Measurements from ENCODE around the gene MPEG1. TPM values are rescaled to one million over a fixed set of nuclear protein-coding genes. Genes with fewer than 3 reads are reported as not detected.

The MPEG1 gene
- total and polyA plus RNA-seq, 9 of the 15 experiments (the other 6 are each of a cell fraction or from before 2014, with no cell fraction given): 0.07 TPM; not detected in 8

DNA sequence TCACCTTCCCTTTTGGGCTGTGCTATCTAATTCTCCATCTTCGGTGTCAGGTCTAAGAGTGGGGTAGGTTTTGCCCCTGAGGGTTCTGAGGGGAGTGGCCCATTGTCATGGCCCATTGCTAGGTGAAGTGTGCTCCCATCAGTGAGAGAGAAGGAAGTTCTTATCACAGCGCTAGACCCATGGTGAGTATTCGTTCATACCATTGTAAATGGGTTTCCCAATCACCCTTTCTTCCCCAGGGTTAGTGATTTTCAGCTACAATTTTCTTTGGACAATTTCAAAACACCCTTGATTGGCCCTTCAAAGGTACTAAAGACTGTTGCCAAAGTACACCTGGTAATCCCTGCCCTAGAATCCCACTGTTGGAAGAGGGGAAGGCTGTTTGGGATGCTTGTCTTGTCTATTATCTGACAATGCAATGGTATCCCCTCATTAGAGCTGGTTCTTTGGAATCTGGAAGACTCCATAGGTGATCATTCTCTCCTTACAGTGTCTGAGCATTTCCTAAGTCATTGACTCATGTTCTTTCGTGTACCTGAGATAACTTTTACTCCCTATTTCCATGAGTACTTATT is 20.2 kb downstream of the MPEG1 start:
- BruUV-seq (replicated peaks): no TSS peak
- intact Hi-C loops (cut with micrococcal nuclease) (no loop called here), in situ Hi-C loops (cut with MboI) (loop anchor here (25.0 kb wide), 1 partner anchor 495 kb away; no protein-coding TSS in a partner anchor)
- Histone ChIP-seq H3K9me3 (replicated peaks; ENCODE audit: control insufficient read depth, insufficient read depth, low read depth, low read length) (no peaks in the 10 kb centered on the region), H3K9me1 (ENCODE audit: control insufficient read depth, insufficient read depth, low read length) (no peaks in the 10 kb centered on the region), H3K79me2 (ENCODE audit: control insufficient read depth, insufficient read depth, low read length) (no peaks in the 10 kb centered on the region), H3K4me1 (replicated peaks in 1 of 2; ENCODE audit: control insufficient read depth in 2 of 2, insufficient read depth in 2 of 2, low read length in 2 of 2) (no peaks in the 10 kb centered on the region), H3K4me2 (ENCODE audit: insufficient read depth, low read length) (no peak overlapping the region), H3K36me3 (ENCODE audit: control insufficient read depth, insufficient read depth, low read length) (no peaks in the 10 kb centered on the region), H3K27me3 (ENCODE audit: control insufficient read depth in 2 of 2, insufficient read depth in 2 of 2, low read length in 2 of 2) (peaks cover 4 to 38% of the 10 kb centered on the region in 2 experiments; a peak in 4 of 5 replicates), H3K4me3 (no peak overlapping the region), H4K20me1 (replicated peaks; ENCODE audit: control insufficient read depth, insufficient read depth, low read length) (no peaks in the 10 kb centered on the region), H2AFZ (ENCODE audit: low read depth, low read length) (no peak overlapping the region), H3K27ac (ENCODE audit: extremely low read depth, low read depth, low read length) (no peak overlapping the region), H3K9ac (ENCODE audit: insufficient read depth in 1 of 2, low read depth in 2 of 2, low read length in 2 of 2) (no peak overlapping the region)
- ChIA-PET POLR2A (interaction anchor here (0.6 to 1.0 kb wide), 3 partner anchors 12 to 241 kb away, joined by 3 read pairs; no protein-coding TSS in a partner anchor), CTCF (ENCODE audit: low intra/inter-chr PET ratio) (no interaction called here)
- no peak for TF ChIP-seq SREBF2 (CRISPR knock-in tag; IDR thresholded peaks at IDR 0.05)
- no peak for TF ChIP-seq SAP30 (IDR thresholded peaks at IDR 0.05; ENCODE audit: borderline replicate concordance, insufficient read depth, low read depth, low read length, poor library complexity, severe bottlenecking)
- no peak for TF ChIP-seq GABPB1 (CRISPR knock-in tag; IDR thresholded peaks at IDR 0.05)
- no peak for TF ChIP-seq ZFP30 (CRISPR knock-in tag; IDR thresholded peaks at IDR 0.05; ENCODE audit: borderline replicate concordance)
- TF ChIP-seq, protein P1, sequence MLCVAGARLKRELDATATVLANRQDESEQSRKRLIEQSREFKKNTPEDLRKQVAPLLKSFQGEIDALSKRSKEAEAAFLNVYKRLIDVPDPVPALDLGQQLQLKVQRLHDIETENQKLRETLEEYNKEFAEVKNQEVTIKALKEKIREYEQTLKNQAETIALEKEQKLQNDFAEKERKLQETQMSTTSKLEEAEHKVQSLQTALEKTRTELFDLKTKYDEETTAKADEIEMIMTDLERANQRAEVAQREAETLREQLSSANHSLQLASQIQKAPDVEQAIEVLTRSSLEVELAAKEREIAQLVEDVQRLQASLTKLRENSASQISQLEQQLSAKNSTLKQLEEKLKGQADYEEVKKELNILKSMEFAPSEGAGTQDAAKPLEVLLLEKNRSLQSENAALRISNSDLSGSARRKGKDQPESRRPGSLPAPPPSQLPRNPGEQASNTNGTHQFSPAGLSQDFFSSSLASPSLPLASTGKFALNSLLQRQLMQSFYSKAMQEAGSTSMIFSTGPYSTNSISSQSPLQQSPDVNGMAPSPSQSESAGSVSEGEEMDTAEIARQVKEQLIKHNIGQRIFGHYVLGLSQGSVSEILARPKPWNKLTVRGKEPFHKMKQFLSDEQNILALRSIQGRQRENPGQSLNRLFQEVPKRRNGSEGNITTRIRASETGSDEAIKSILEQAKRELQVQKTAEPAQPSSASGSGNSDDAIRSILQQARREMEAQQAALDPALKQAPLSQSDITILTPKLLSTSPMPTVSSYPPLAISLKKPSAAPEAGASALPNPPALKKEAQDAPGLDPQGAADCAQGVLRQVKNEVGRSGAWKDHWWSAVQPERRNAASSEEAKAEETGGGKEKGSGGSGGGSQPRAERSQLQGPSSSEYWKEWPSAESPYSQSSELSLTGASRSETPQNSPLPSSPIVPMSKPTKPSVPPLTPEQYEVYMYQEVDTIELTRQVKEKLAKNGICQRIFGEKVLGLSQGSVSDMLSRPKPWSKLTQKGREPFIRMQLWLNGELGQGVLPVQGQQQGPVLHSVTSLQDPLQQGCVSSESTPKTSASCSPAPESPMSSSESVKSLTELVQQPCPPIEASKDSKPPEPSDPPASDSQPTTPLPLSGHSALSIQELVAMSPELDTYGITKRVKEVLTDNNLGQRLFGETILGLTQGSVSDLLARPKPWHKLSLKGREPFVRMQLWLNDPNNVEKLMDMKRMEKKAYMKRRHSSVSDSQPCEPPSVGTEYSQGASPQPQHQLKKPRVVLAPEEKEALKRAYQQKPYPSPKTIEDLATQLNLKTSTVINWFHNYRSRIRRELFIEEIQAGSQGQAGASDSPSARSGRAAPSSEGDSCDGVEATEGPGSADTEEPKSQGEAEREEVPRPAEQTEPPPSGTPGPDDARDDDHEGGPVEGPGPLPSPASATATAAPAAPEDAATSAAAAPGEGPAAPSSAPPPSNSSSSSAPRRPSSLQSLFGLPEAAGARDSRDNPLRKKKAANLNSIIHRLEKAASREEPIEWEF (CRISPR knock-in tag; IDR thresholded peaks at IDR 0.05): no peak
- ATAC-seq: no peak
- WGBS (ENCODE audit: insufficient coverage, low coverage, missing lambda C conversion rate): 0% methylated on average over 4 of the region's 4 CpGs
- DNase-seq (ENCODE audit: extremely low read depth in 1 of 4, low spot score in 3 of 4): no peak
- no peak for FAIRE-seq
